Endothelial cell of umbilical vein (primary cell): ENCODE data around the gene FRMD4A. TPM values are rescaled to one million over a fixed set of nuclear protein-coding genes. Genes with fewer than 3 reads are reported as not detected.

ENCODE experiments used
- BruUV-seq: library from RNA; stranded (reverse); fragments of 400-500 nt; replicated peaks from 2 replicates; lab custom pipeline; 2021; lab: Mats Ljungman, UMichigan
- CTCF ChIA-PET: fragments of 300-600, 350-600 bp; sonication (Branson Sonifier 250); formaldehyde crosslinking; loops from one replicate; lab custom pipeline; 2021; ENCODE audit warnings: antibody characterized with exemption, inconsistent platforms; lab: Charles Lee
- POLR2A ChIA-PET: fragments of 300-600, 350-600 bp; sonication (Branson Sonifier 250); formaldehyde crosslinking; loops from one replicate; lab custom pipeline; 2021; ENCODE audit warnings: antibody characterized with exemption, inconsistent platforms; lab: Charles Lee
- DNase-seq: peaks from one replicate; pipeline ENCODE4 v3.0.0-alpha.2; 2011; ENCODE audit warnings: low read depth, low spot score
- FAIRE-seq: peaks from 2 replicates; lab custom pipeline; 2011; peaks lifted over from hg19 to GRCh38; lab: Jason Lieb, UNC
- H2AFZ ChIP-seq: 2 replicates; pipeline ENCODE4 v1.6.0; 2012; ENCODE audit warnings: low read depth, low read length, control low read depth, inconsistent platforms
- H3K27ac ChIP-seq: 2 replicates; pipeline ENCODE4 v1.5.1; 2011; ENCODE audit warnings: low read depth, mild to moderate bottlenecking, control low read depth, low read length, moderate library complexity; ENCODE audit not compliant: insufficient read depth
- H3K27me3 ChIP-seq, 2 experiments: 2 replicates each; pipeline versions ENCODE4 v1.6.0 to v1.6.1; 2011; ENCODE audit warnings: low read length in 2 of 2, mixed read lengths in 1 of 2; ENCODE audit not compliant: control insufficient read depth in 2 of 2, insufficient read depth in 2 of 2
- H3K36me3 ChIP-seq, 2 experiments: 2 replicates in 1 of 2; 3 replicates in 1 of 2; pipeline ENCODE4 v1.5.1; 2011; ENCODE audit warnings: low read length in 2 of 2, mild to moderate bottlenecking in 1 of 2, moderate library complexity in 1 of 2; ENCODE audit not compliant: control insufficient read depth in 2 of 2, insufficient read depth in 2 of 2; ENCODE audit errors: extremely low read depth in 1 of 2
- H3K4me1 ChIP-seq: 3 replicates; pipeline ENCODE4 v1.5.1; 2011; ENCODE audit warnings: mild to moderate bottlenecking, low read length; ENCODE audit not compliant: control insufficient read depth, insufficient read depth; ENCODE audit errors: extremely low read depth
- H3K4me2 ChIP-seq: 2 replicates; pipeline ENCODE4 v1.6.1; 2011; ENCODE audit warnings: low read length, control low read depth, mixed read lengths; ENCODE audit not compliant: insufficient read depth
- H3K4me3 ChIP-seq, 3 experiments: fragments of 200-600 bp in 1 of 3; sonication (generic), shearing (Covaris generic) in 1 of 3; replicated peaks in 1 of 3; 2 replicates each; pipeline ENCODE4 v1.5.1; 2011 to 2016; ENCODE audit warnings: control low read depth in 3 of 3, low read length in 3 of 3, mild to moderate bottlenecking in 2 of 3, inconsistent platforms in 1 of 3, low read depth in 1 of 3, moderate library complexity in 1 of 3; ENCODE audit not compliant: insufficient read depth in 1 of 3
- H3K79me2 ChIP-seq: 2 replicates; pipeline ENCODE4 v1.6.0; 2012; ENCODE audit warnings: low read length, inconsistent platforms; ENCODE audit not compliant: control insufficient read depth, insufficient read depth
- H3K9ac ChIP-seq: replicated peaks from 2 replicates; pipeline ENCODE3; 2011; ENCODE audit warnings: low read length, control low read depth; ENCODE audit not compliant: insufficient read depth; ENCODE audit errors: extremely low read depth
- H3K9me1 ChIP-seq: replicated peaks from 3 replicates; pipeline ENCODE4 v1.6.0; 2011; ENCODE audit warnings: mild to moderate bottlenecking, low read length; ENCODE audit not compliant: control insufficient read depth, insufficient read depth; ENCODE audit errors: extremely low read depth
- H3K9me3 ChIP-seq: replicated peaks from 2 replicates; pipeline ENCODE4 v1.5.1; 2012; ENCODE audit warnings: low read length, inconsistent platforms; ENCODE audit not compliant: control insufficient read depth, insufficient read depth
- H4K20me1 ChIP-seq: replicated peaks from 2 replicates; pipeline ENCODE3; 2011; ENCODE audit warnings: mild to moderate bottlenecking, low read length; ENCODE audit not compliant: control insufficient read depth, insufficient read depth; ENCODE audit errors: extremely low read depth
- CTCF ChIP-seq, 2 donors: IDR thresholded peaks; 1 replicate in 1 of 2; 2 replicates in 1 of 2; pipeline ENCODE4 v1.5.1; 2011; ENCODE audit warnings: low read length in 2 of 2, mild to moderate bottlenecking in 2 of 2, moderate library complexity in 2 of 2, control low read depth in 1 of 2, inconsistent platforms in 1 of 2, low read depth in 1 of 2; ENCODE audit not compliant: insufficient read depth in 1 of 2; ENCODE audit errors: extremely low read depth in 1 of 2
- EZH2 ChIP-seq: IDR thresholded peaks from 2 replicates; pipeline ENCODE4 v1.6.1; 2012; ENCODE audit warnings: borderline replicate concordance, low read depth, mild to moderate bottlenecking, moderate library complexity, low read length, inconsistent platforms; ENCODE audit not compliant: severe bottlenecking
- GATA2 ChIP-seq: IDR thresholded peaks from 2 replicates; pipeline ENCODE4 v1.7.0; 2011; ENCODE audit warnings: low read depth, mild to moderate bottlenecking, moderate library complexity, mixed read lengths, low read length; ENCODE audit not compliant: insufficient read length, insufficient read depth
- JUN ChIP-seq: IDR thresholded peaks from 2 replicates; pipeline ENCODE4 v1.6.1; 2011; ENCODE audit warnings: borderline replicate concordance, low read depth; ENCODE audit not compliant: insufficient read length, insufficient read depth
- MAX ChIP-seq: IDR thresholded peaks from 2 replicates; pipeline ENCODE4 v1.6.1; 2011; ENCODE audit not compliant: insufficient read depth, insufficient read length
- MYC ChIP-seq: IDR thresholded peaks from one replicate; pipeline ENCODE4 v1.6.1; 2011; ENCODE audit warnings: mild to moderate bottlenecking, low read depth, low read length
- POLR2A ChIP-seq: IDR thresholded peaks from 2 replicates; pipeline ENCODE4 v1.6.1; 2012; ENCODE audit warnings: low read depth, mild to moderate bottlenecking, control low read depth, low read length
- POLR2AphosphoS5 ChIP-seq: IDR thresholded peaks from 2 replicates; pipeline ENCODE4 v1.6.1; 2012; ENCODE audit warnings: low read depth, mild to moderate bottlenecking, control low read depth, low read length, moderate library complexity; ENCODE audit not compliant: insufficient read depth
- dilution Hi-C: fragments of 300-500 bp; cut with MboI; formaldehyde crosslinking; loops from one replicate; pipeline ENCODE4 v1.15.0; 2019; ENCODE audit warnings: low sequenced_read_pairs; ENCODE audit not compliant: extremely low pct_ligation_motif_present
- intact Hi-C: fragments of 100-400 bp; cut with micrococcal nuclease; formaldehyde crosslinking; loops from one replicate; pipeline ENCODE4 v1.10.0; 2022
- polyA plus RNA-seq, 4 experiments: library from polyadenylated mRNA; depleted of rRNA in 3 of 4; stranded (reverse) in 3 of 4; unstranded in 1 of 4; fragments of >200 nt; gene quantifications; 2 replicates each; pipeline versions ENCODE4 v1.2.1 to v1.2.3, GENCODE V29; 2011 to 2012; ENCODE audit warnings: missing spikeins in 1 of 4
- total RNA-seq: library from RNA; stranded (reverse); gene quantifications from 2 replicates; pipeline ENCODE4 v1.2.3, GENCODE V29; 2021

Gene FRMD4A
- total and polyA plus RNA-seq, 2 donors (not counting 3 experiments of a cell fraction or from before 2014, with no cell fraction given): 123 to 148 TPM

- BruUV-seq: no TSS peak
- H2AFZ ChIP-seq: no peak overlapping the region
- ChIA-PET CTCF (no interaction called here), POLR2A (no interaction called here)
- no peaks in the 10 kb centered on the region for H3K4me1 ChIP-seq
- H3K9me1 ChIP-seq: no peaks in the 10 kb centered on the region
- H3K4me2 ChIP-seq: no peak overlapping the region
- H3K4me3 ChIP-seq: no peak overlapping the region
- no peaks in the 10 kb centered on the region for H4K20me1 ChIP-seq
- FAIRE-seq (no peak), DNase-seq (no peak)
- H3K79me2 ChIP-seq: no peaks in the 10 kb centered on the region
- H3K36me3 ChIP-seq: no peaks in the 10 kb centered on the region
- peaks cover 8 to 15% of the 10 kb centered on the region in 2 experiments for H3K27me3 ChIP-seq
- intact Hi-C loops: no loop called here
- H3K9me3 ChIP-seq: no peaks in the 10 kb centered on the region
- H3K9ac ChIP-seq: no peak overlapping the region
- H3K27ac ChIP-seq: no peak overlapping the region
- TF ChIP-seq POLR2AphosphoS5 (no peak), EZH2 (no peak), MYC (no peak), CTCF (IDR thresholded peaks at IDR 0.05; ENCODE audit: extremely low read depth in 1 of 2, insufficient read depth in 1 of 2, low read depth in 1 of 2, low read length in 2 of 2) (no peak), POLR2A (no peak), GATA2 (no peak), JUN (no peak), MAX (no peak)
- dilution Hi-C loops: no loop called here
Observed at GRCh38 chr10:14372606-14373005, 41.9 kb upstream of the FRMD4A start.
